HG03469 (cell line): Measurements from ENCODE around the gene HRH4.
A peak's percentile ranks its signal among the peaks of the same experiment; 100 is the strongest.

Experiments
- ATAC-seq: cut with Tn5 transposase; IDR thresholded peaks from one replicate; pipeline ENCODE4 v1.9.1; 2021; ENCODE audit warnings: mild to moderate bottlenecking, moderate library complexity, moderate number of reproducible peaks; ENCODE audit not compliant: unreplicated experiment

Gene HRH4, protein sequence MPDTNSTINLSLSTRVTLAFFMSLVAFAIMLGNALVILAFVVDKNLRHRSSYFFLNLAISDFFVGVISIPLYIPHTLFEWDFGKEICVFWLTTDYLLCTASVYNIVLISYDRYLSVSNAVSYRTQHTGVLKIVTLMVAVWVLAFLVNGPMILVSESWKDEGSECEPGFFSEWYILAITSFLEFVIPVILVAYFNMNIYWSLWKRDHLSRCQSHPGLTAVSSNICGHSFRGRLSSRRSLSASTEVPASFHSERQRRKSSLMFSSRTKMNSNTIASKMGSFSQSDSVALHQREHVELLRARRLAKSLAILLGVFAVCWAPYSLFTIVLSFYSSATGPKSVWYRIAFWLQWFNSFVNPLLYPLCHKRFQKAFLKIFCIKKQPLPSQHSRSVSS

DNA sequence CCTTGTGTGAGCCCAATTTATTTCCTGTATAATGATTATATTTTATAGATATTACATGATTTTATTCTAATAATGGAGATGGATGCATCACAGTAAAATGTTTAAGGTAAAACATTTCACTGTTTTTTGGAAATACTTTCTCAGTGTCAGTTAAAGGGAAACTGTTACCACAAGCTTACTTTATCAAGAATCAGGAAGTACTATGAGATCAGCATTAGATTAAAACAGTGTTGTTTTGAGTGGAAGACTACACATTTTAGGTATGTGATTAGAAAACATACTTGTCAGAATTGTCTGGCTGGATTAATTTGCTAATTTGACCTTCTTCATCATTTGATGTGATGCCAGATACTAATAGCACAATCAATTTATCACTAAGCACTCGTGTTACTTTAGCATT lies at the start of gene HRH4:
HRH4 (plus strand) TSS at position 250 of the 400 bp plus-strand sequence; CDS start at position 342, 92 bp downstream.
- ATAC-seq: no peak

DNA sequence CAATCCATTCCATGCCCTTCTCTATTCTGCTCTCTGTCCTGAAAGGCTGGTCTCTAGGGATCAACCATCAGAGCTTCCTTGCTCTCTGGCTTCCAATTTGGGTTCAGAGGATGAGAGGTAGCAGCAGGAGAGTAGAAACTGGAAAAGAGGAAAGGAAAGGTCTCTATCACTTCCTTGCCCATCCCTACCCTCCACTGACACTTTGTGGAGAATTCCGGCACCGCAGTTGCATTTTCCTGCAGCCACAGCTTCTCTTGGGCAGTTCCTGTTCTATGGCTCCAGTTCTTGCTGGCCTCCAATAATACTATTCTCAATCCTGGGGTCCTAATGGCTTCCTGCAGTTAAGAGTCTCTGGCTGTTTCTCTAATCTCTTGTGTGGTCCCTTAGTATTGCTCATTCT lies 47.3 kb upstream of the HRH4 start:
- no peak for ATAC-seq

DNA sequence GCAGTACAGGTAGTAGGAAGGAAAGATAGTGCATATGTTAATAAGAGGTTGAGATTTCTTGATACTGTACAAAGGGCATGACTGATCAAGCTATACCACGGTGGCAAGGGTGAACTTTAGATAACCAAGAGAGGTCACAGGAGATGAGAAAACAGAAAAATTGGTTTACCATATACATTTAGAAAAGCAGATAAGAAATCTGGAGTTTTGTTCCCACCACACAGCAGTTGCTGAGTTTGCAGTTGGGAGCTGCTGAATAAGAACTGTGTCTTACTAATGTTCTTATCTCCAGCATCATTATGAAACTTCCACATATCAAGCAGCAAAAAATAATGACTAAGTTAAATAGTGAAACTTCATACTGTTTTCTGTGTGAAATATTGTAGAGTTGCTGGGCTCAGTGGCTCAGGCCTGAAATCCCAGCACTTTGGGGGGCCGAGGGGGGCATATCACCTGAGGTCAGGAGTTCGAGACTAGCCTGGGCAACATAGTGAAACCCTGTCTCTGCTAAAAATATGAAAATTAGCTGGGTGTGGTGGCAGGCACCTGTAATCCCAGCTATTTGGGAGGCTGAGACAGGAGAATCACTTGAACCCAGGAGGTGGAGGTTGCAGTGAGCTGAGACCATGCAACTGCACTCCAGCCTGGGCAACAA lies 46.0 kb upstream of the HRH4 start:
- ATAC-seq: peak; percentile 65

DNA sequence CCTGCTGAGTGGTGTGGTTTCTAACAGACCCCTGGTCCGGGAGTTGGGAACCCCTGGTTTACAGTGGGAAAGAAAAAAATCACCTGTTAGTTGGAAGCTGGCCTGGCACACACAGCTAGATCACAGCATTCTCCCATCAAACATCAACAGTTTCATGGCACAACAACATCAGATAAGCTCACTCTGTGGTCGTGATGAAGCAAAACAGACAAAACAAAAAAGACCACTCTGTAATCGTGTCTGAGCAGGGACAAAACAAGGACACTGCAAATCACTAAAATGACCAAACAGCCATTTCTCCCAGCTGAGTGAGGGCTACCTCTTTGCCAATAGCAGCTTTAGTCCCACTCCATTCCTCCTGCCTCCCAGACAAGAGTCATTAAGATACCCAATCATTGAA lies 43.0 kb upstream of the HRH4 start:
- no peak for ATAC-seq

GRCh38 chr18:24420551-24420950 lies 39.9 kb upstream of the HRH4 start:
- ATAC-seq: no peak

DNA sequence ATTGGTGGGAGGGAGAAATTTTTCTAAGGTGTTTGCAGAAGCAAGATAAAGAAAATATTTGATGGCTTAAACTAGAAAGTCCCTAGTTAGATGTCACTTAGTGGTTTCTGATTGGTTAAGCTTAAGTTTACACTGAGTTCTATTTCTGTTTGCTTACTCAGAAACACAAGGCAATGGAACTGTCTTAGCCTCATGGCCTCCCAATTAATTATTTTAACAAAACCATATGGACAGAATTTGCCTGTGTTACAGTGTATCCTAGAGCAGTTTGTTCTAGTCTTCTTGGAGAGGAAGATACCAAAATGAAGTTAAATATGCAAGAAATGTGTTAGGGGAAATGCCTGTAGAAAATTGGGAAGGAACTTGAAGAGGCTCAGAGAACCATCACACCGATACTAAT lies 38.6 kb upstream of the HRH4 start:
- no peak for ATAC-seq

- ATAC-seq: no peak
These were observed 34.4 kb upstream of the HRH4 start for GRCh38 chr18:24426073-24426397.

- peak; percentile 77 for ATAC-seq
These were observed 33.8 kb upstream of the HRH4 start, which contains the start of gene IMPACT for GRCh38 chr18:24426398-24427294. Gene IMPACT, plus strand, starts transcription at chr18:24426670. Its CDS starts 87 bp downstream, at chr18:24426757.

DNA sequence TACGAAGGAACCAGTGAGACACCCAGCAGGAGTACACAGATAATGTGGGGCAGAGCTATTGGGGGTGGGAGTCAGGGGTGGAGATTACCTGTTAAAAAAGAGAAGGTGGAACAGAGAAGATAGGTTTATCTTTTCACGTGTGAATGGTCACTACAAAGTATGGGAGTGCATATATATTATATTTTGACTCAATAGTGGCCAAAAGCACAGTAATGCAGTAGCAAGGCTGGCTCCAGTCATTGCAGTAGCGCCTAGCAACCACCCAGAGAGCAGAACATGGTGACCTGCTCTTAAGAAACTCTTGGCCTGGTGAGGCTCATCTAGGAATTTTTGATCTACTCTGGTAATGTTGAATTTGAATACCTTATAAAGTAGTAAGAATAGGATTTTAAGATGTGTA lies 33.0 kb upstream of the HRH4 start:
- ATAC-seq: no peak

- ATAC-seq: no peak
These were observed 31.7 kb upstream of the HRH4 start for GRCh38 chr18:24428709-24429108.

GRCh38 chr18:24429188-24429587 lies 31.2 kb upstream of the HRH4 start:
- ATAC-seq: no peak

- no peak for ATAC-seq
These were observed 27.8 kb upstream of the HRH4 start for GRCh38 chr18:24432618-24433017.

GRCh38 chr18:24436939-24437338 lies 23.5 kb upstream of the HRH4 start:
- ATAC-seq: no peak

- ATAC-seq: peak; percentile 68
These were observed 16.6 kb upstream of the HRH4 start for GRCh38 chr18:24443870-24444269.

GRCh38 chr18:24446453-24446852 lies 14.0 kb upstream of the HRH4 start:
- peak; percentile 65 for ATAC-seq

DNA sequence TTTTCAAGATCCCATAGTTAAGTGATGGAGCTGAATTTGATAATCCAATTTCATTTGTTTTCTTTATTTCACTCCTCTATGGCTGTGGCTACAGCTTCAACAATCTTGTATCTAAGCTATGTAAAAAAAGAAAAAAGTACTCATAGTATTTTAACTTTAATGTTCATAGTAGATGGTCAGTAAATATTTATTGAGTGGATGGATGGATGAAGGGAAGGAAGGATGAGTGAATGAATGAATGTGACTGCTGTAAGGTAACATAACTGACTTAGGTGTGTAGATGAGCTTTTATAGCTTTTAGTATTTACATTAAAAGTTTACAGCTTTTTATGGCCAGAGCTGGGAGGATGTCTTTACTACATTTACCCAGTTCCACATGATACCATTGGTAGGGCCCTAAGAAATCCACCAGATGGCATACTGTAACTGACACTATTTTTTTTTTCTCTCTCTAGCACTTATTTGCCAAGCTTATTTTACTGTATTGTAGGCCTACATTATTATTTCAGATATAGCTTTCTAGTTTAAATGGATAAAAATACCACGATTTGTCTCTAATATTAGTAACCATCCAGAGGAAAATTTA lies 13.4 kb upstream of the HRH4 start:
- ATAC-seq: no peak

GRCh38 chr18:24447961-24448360 lies 12.5 kb upstream of the HRH4 start:
- no peak for ATAC-seq

DNA sequence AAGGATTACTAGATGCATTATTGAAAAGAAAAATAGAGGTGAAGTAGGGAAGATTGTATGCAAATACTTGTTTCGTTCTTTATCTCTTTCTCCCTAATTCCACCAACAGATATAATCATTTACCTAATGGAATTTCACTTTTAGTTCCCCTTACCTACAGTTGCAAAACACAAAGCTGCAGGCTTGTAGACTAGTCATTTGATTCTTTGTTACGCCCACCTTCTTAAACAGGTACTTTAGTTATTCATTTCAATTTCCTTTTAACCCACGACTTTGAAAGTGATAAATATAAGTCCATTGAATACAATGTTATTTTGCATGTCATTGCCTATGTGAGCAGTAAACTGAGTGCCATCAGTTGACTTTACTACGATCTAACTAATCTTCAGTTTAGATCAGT lies 3.9 kb upstream of the HRH4 start:
- peak; percentile 94 for ATAC-seq

- no peak for ATAC-seq
These were observed 665 bp upstream of the HRH4 start for GRCh38 chr18:24459772-24460171.

- no peak for ATAC-seq
These were observed 1.6 kb downstream of the HRH4 start for GRCh38 chr18:24461996-24462395.
